HepG2 (cell line): Measurements from ENCODE around the gene ANKRD13D.

Experiments used
- ARID2 ChIP-seq: sonication (generic); formaldehyde crosslinking; IDR thresholded peaks from 2 replicates; pipeline ENCODE4 v1.8.1; 2022; ENCODE audit warnings: mild to moderate bottlenecking, missing genetic modification reagents, borderline replicate concordance
- BCL6 ChIP-seq: IDR thresholded peaks from 2 replicates; pipeline ENCODE4 v1.6.1; 2016; ENCODE audit warnings: missing genetic modification reagents, missing compliant biosample characterization
- CTCF ChIP-seq: sonication (generic); formaldehyde crosslinking; IDR thresholded peaks from 2 replicates; pipeline ENCODE4 v1.5.0; 2020; ENCODE audit warnings: mild to moderate bottlenecking, missing genetic modification reagents, moderate library complexity
- RBM39 ChIP-seq: fragments of 200-400 bp; formaldehyde crosslinking; IDR thresholded peaks from one replicate; pipeline ENCODE4 v1.6.1; 2018; ENCODE audit warnings: antibody characterized with exemption, mild to moderate bottlenecking, low read depth, low read length; ENCODE audit not compliant: poor library complexity, severe bottlenecking
- TAF1 ChIP-seq: sonication (generic); formaldehyde crosslinking; IDR thresholded peaks from 2 replicates; pipeline ENCODE4 v1.4.0; 2020; ENCODE audit warnings: missing genetic modification reagents
- TCF7L2 ChIP-seq: IDR thresholded peaks from 2 replicates; pipeline ENCODE4 v1.6.1; 2011; ENCODE audit warnings: mild to moderate bottlenecking, low read depth, low read length, moderate library complexity
- TP53 ChIP-seq: sonication (generic); formaldehyde crosslinking; conservative IDR thresholded peaks from 2 replicates; pipeline ENCODE4 v1.4.0; 2020; ENCODE audit warnings: missing genetic modification reagents
- ZNF558 ChIP-seq: sonication (generic); formaldehyde crosslinking; IDR thresholded peaks from 2 replicates; pipeline ENCODE4 v1.9.0; 2022; ENCODE audit warnings: mild to moderate bottlenecking, missing genetic modification reagents, borderline replicate concordance
- TF ChIP-seq, protein P1 (sequence below): sonication (generic); formaldehyde crosslinking; IDR thresholded peaks from 2 replicates; pipeline ENCODE4 v1.8.1; 2023; ENCODE audit warnings: missing genetic modification reagents, inconsistent platforms, borderline replicate concordance

GRCh38 chr11:67299471-67300191 is 10.5 kb downstream of the ANKRD13D start:
- TF ChIP-seq CTCF (CRISPR knock-in tag) (no peak), TP53 (CRISPR knock-in tag) (no peak), ARID2 (CRISPR knock-in tag) (no peak), ZNF558 (CRISPR knock-in tag) (no peak), BCL6 (CRISPR knock-in tag) (no peak), TAF1 (CRISPR knock-in tag) (no peak), TCF7L2 (no peak), RBM39 (no peak)
- TF ChIP-seq, protein P1, sequence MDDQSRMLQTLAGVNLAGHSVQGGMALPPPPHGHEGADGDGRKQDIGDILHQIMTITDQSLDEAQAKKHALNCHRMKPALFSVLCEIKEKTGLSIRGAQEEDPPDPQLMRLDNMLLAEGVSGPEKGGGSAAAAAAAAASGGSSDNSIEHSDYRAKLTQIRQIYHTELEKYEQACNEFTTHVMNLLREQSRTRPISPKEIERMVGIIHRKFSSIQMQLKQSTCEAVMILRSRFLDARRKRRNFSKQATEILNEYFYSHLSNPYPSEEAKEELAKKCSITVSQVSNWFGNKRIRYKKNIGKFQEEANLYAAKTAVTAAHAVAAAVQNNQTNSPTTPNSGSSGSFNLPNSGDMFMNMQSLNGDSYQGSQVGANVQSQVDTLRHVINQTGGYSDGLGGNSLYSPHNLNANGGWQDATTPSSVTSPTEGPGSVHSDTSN (CRISPR knock-in tag), result no peak
